ENCODE results near the gene CEMP1.

Gene CEMP1

GRCh38 chr16:2500430-2500917 lies 30.7 kb downstream of the CEMP1 start:
- no peak for DNase-seq (ENCODE audit: low spot score)

GRCh38 chr16:2499890-2500429 lies 31.2 kb downstream of the CEMP1 start:
- no peak for DNase-seq (ENCODE audit: low spot score)

GRCh38 chr16:2499454-2499853 lies 31.8 kb downstream of the CEMP1 start:
- no peak for DNase-seq (ENCODE audit: low spot score)

GRCh38 chr16:2498531-2499253 lies 32.5 kb downstream of the CEMP1 start:
- no peak for DNase-seq (ENCODE audit: low spot score)

- DNase-seq (ENCODE audit: low spot score) = no peak
These were observed 33.3 kb downstream of the CEMP1 start for GRCh38 chr16:2497695-2498484.

GRCh38 chr16:2497116-2497630 lies 34.0 kb downstream of the CEMP1 start:
- no peak for DNase-seq (ENCODE audit: low spot score)

- DNase-seq (ENCODE audit: low spot score) = no peak
These were observed 34.7 kb downstream of the CEMP1 start for GRCh38 chr16:2496223-2497115.

GRCh38 chr16:2495041-2495440 lies 36.2 kb downstream of the CEMP1 start:
- no peak for DNase-seq (ENCODE audit: low spot score)

- DNase-seq (ENCODE audit: low spot score) = no peak
These were observed 36.6 kb downstream of the CEMP1 start for GRCh38 chr16:2494616-2495015.

GRCh38 chr16:2493605-2494004 lies 37.6 kb downstream of the CEMP1 start:
- no peak for DNase-seq (ENCODE audit: low spot score)

- DNase-seq (ENCODE audit: low spot score) = no peak
These were observed 38.9 kb downstream of the CEMP1 start for GRCh38 chr16:2492292-2492691.

GRCh38 chr16:2490190-2491105 lies 40.8 kb downstream of the CEMP1 start:
- DNase-seq (ENCODE audit: low spot score) = no peak

GRCh38 chr16:2489581-2489980 lies 41.6 kb downstream of the CEMP1 start:
- DNase-seq (ENCODE audit: low spot score) = no peak

- no peak for DNase-seq (ENCODE audit: low spot score)
These were observed 43.2 kb downstream of the CEMP1 start for GRCh38 chr16:2487903-2488531.

GRCh38 chr16:2487517-2487842 lies 43.7 kb downstream of the CEMP1 start:
- no peak for DNase-seq (ENCODE audit: low spot score)

- peak; percentile 59 for DNase-seq (ENCODE audit: low spot score)
These were observed 44.3 kb downstream of the CEMP1 start for GRCh38 chr16:2486645-2487516.

GRCh38 chr16:2485811-2486507 lies 45.2 kb downstream of the CEMP1 start:
- DNase-seq (ENCODE audit: low spot score) = no peak

GRCh38 chr16:2484898-2485508 lies 46.2 kb downstream of the CEMP1 start:
- DNase-seq (ENCODE audit: low spot score) = no peak
